HEK293T (cell line): ENCODE results near the gene ARID1B.

Experiments
- CTCF ChIA-PET: fragments of 350-600 bp; formaldehyde crosslinking; extraction: SDS; loops from one replicate; lab custom pipeline; 2021; ENCODE audit warnings: antibody characterized with exemption, inconsistent platforms; lab: Yijun Ruan, JAX
- POLR2A ChIA-PET: fragments of 350-600 bp; formaldehyde crosslinking; extraction: SDS; loops from one replicate; lab custom pipeline; 2020; ENCODE audit warnings: antibody characterized with exemption, inconsistent platforms; lab: Yijun Ruan, JAX
- DNase-seq: peaks from one replicate; pipeline ENCODE4 v3.0.0; 2012; ENCODE audit warnings: mixed read lengths; ENCODE audit errors: extremely low spot score
- ARNT ChIP-seq: fragments of 450-650 bp; IDR thresholded peaks from 2 replicates; pipeline ENCODE4 v1.6.1; 2017; ENCODE audit warnings: mild to moderate bottlenecking
- BHLHE40 ChIP-seq: fragments of 450-650 bp; IDR thresholded peaks from 2 replicates; pipeline ENCODE4 v1.6.1; 2016; ENCODE audit warnings: mild to moderate bottlenecking, moderate library complexity, borderline replicate concordance
- CTBP1 ChIP-seq: fragments of 450-650 bp; IDR thresholded peaks from 2 replicates; pipeline ENCODE4 v1.6.1; 2016; ENCODE audit warnings: borderline replicate concordance
- ELF4 ChIP-seq: fragments of 450-650 bp; IDR thresholded peaks from 2 replicates; pipeline ENCODE4 v1.6.1; 2017; ENCODE audit warnings: antibody characterized with exemption
- FOXA1 ChIP-seq: fragments of 450-650 bp; IDR thresholded peaks from 2 replicates; pipeline ENCODE4 v1.6.1; 2016; ENCODE audit warnings: mild to moderate bottlenecking
- FOXK2 ChIP-seq: fragments of 450-650 bp; IDR thresholded peaks from 2 replicates; pipeline ENCODE4 v1.6.1; 2016; ENCODE audit warnings: mild to moderate bottlenecking
- FOXM1 ChIP-seq: fragments of 450-650 bp; IDR thresholded peaks from 2 replicates; pipeline ENCODE4 v1.6.1; 2017; ENCODE audit warnings: mild to moderate bottlenecking, borderline replicate concordance
- HDGF ChIP-seq: fragments of 450-650 bp; IDR thresholded peaks from 2 replicates; pipeline ENCODE4 v1.6.1; 2017; ENCODE audit warnings: antibody characterized with exemption, borderline replicate concordance
- L3MBTL2 ChIP-seq: fragments of 450-650 bp; conservative IDR thresholded peaks from 2 replicates; pipeline ENCODE4 v1.6.1; 2016; ENCODE audit warnings: mild to moderate bottlenecking
- LEF1 ChIP-seq: fragments of 450-650 bp; IDR thresholded peaks from 2 replicates; pipeline ENCODE4 v1.6.1; 2017; ENCODE audit warnings: mild to moderate bottlenecking, borderline replicate concordance
- NFRKB ChIP-seq: fragments of 450-650 bp; IDR thresholded peaks from 2 replicates; pipeline ENCODE4 v1.6.1; 2016; ENCODE audit warnings: mild to moderate bottlenecking, moderate library complexity
- PKNOX1 ChIP-seq: fragments of 450-650 bp; IDR thresholded peaks from 2 replicates; pipeline ENCODE4 v1.6.1; 2016
- SP1 ChIP-seq: fragments of 450-650 bp; IDR thresholded peaks from 2 replicates; pipeline ENCODE4 v1.6.1; 2017
- SUZ12 ChIP-seq: fragments of 450-650 bp; IDR thresholded peaks from 2 replicates; pipeline ENCODE4 v1.6.1; 2016; ENCODE audit warnings: mild to moderate bottlenecking
- TARDBP ChIP-seq: fragments of 450-650 bp; IDR thresholded peaks from 2 replicates; pipeline ENCODE4 v1.6.1; 2016
- ZNF384 ChIP-seq: fragments of 450-650 bp; IDR thresholded peaks from 2 replicates; pipeline ENCODE4 v1.6.1; 2016

Gene ARID1B

GRCh38 chr6:156869980-156870398 is 92.8 kb downstream of the ARID1B start:
- POLR2A ChIA-PET, result interaction anchor here (0.9 kb wide), 1 partner anchor 94 kb away, joined by 4 read pairs; no protein-coding TSS in a partner anchor
- CTCF ChIA-PET, result interaction anchor here (0.6 to 1.2 kb wide), 3 partner anchors 10 to 27 kb away, joined by 3 to 4 read pairs (median 3); no protein-coding TSS in a partner anchor
- TF ChIP-seq TARDBP, result no peak
- TF ChIP-seq PKNOX1, result no peak
- no peak for TF ChIP-seq SP1
- TF ChIP-seq ELF4, result no peak
- TF ChIP-seq FOXK2, result no peak
- TF ChIP-seq SUZ12, result no peak
- TF ChIP-seq HDGF, result no peak
- no peak for TF ChIP-seq ARNT
- TF ChIP-seq FOXA1, result no peak
- no peak for TF ChIP-seq BHLHE40
- TF ChIP-seq NFRKB, result no peak
- TF ChIP-seq CTBP1, result no peak
- no peak for TF ChIP-seq LEF1
- TF ChIP-seq L3MBTL2, result no peak
- TF ChIP-seq ZNF384, result no peak
- TF ChIP-seq FOXM1, result no peak
- DNase-seq, result no peak

- DNase-seq, result no peak
- POLR2A ChIA-PET, result no interaction called here
- no peak for TF ChIP-seq ELF4
- TF ChIP-seq CTBP1, result no peak
- no peak for TF ChIP-seq LEF1
- no peak for TF ChIP-seq NFRKB
- TF ChIP-seq HDGF, result no peak
- TF ChIP-seq FOXA1, result no peak
- no peak for TF ChIP-seq PKNOX1
- TF ChIP-seq SP1, result no peak
- CTCF ChIA-PET, result interaction anchor here (0.7 kb wide), 1 partner anchor 8 kb away, joined by 6 read pairs; no protein-coding TSS in a partner anchor
These were observed 93.9 kb downstream of the ARID1B start for GRCh38 chr6:156870924-156871539.

- POLR2A ChIA-PET, result no interaction called here
- CTCF ChIA-PET, result no interaction called here
- no peak for DNase-seq
- TF ChIP-seq FOXA1 (no peak), ELF4 (no peak)
These were observed 95.7 kb downstream of the ARID1B start for GRCh38 chr6:156872903-156873302.

GRCh38 chr6:156873654-156874380 is 96.6 kb downstream of the ARID1B start:
- CTCF ChIA-PET, result no interaction called here

GRCh38 chr6:156875062-156875461 is 97.9 kb downstream of the ARID1B start:
- CTCF ChIA-PET, result no interaction called here
- DNase-seq, result no peak
- POLR2A ChIA-PET, result no interaction called here
- TF ChIP-seq FOXM1 (no peak), ZNF384 (no peak), SP1 (no peak), HDGF (no peak), ELF4 (no peak), BHLHE40 (no peak), LEF1 (no peak), ARNT (no peak), SUZ12 (no peak), L3MBTL2 (no peak), TARDBP (no peak)

More at GRCh38 chr6:156873654-156874380, 96.6 kb downstream of the ARID1B start:
- POLR2A ChIA-PET, result no interaction called here
- TF ChIP-seq BHLHE40, result no peak
- no peak for TF ChIP-seq ZNF384
- DNase-seq, result no peak

GRCh38 chr6:156876302-156876701 is 99.1 kb downstream of the ARID1B start:
- CTCF ChIA-PET, result interaction anchor here (0.6 kb wide), 1 partner anchor 780 kb away, joined by 3 read pairs; no protein-coding TSS in a partner anchor
- no peak for TF ChIP-seq HDGF
- no peak for TF ChIP-seq FOXM1
- no peak for TF ChIP-seq ARNT
- no peak for TF ChIP-seq BHLHE40
- TF ChIP-seq SUZ12, result no peak
- no peak for TF ChIP-seq PKNOX1
- no peak for TF ChIP-seq FOXK2
- TF ChIP-seq SP1, result no peak
- TF ChIP-seq LEF1, result no peak
- TF ChIP-seq FOXA1, result no peak
- TF ChIP-seq TARDBP, result no peak
- TF ChIP-seq CTBP1, result no peak
- TF ChIP-seq ELF4, result no peak
- no peak for TF ChIP-seq ZNF384
- no peak for TF ChIP-seq L3MBTL2
- no peak for TF ChIP-seq NFRKB
- POLR2A ChIA-PET, result no interaction called here
- peak; percentile 50 for DNase-seq
